HG03060 (cell line): ENCODE measurements around the gene POFUT1.
"Not testable (repeated sequence)": the region's sequence is repeated elsewhere in the genome, so short reads cannot be mapped to it uniquely, and the experiment has no call there.

Source experiments
- ATAC-seq: cut with Tn5 transposase; IDR thresholded peaks from one replicate; pipeline ENCODE4 v1.9.1; 2021; ENCODE audit warnings: low read depth, moderate number of reproducible peaks; ENCODE audit not compliant: unreplicated experiment

POFUT1 gene

DNA sequence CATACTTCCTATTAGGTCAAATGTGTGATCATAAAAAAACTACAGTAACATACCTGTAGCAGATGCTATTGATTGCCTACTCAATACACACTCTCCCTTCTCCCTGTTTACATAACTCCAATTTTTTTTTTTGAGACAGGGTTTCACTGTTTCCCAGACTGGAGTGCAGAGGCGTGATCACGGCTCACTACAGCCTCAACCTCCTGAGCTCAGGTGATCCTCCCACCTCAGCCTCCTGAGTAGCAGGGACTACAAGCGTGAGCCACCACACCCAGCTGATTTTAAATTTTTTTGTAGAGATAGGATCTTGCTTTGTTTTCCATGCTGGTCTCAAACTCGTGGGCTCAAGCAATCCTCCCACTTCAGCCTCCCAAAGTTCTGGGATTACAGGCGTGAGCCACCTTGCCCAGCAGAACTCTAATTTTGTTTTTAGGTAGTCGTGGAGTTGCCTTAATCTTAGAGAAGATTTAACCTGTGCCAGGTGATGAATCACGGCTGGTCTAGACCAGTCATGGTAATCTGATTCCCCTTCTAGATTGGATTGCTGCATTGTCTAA, 55.8 kb downstream of the POFUT1 start:
- ATAC-seq = no peak

DNA sequence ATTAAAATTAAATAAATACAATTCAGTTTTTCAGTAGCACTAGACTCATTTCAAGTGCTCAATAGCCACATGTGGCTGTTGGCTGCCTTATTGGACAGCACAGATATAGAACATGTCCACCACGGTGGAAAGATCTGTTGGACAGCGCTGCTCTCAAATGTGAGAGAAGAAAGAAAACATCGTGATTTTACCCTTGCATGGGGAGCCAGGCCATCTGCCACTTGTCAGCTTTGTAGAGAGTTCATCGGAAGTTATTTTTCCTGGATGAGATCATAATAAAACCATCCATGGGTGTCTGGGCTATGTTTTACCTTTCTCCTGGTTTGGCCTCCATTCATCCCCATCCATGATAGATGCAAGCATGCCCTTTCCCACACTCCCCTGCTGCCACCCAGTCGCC, 63.9 kb downstream of the POFUT1 start:
- no peak for ATAC-seq

DNA sequence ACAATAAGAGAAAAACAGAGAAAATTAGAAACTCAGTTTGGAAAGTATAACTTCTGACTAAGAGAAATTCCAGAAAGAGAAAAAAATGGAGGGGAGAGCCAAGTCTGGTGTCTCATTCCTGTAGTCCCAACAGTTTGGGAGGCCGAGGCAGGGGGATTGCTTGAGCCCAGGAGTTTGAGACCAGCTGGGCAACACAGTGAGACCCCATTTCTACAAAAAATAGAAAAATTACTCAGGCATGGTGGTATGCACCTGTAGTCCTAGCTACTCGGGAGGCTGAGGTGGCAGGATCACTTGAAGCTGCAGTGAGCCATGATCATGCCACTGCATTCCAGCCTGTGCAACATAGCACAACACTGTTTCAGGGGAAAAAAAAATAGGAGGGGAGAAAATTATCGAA, 66.7 kb downstream of the POFUT1 start:
- no peak for ATAC-seq

DNA sequence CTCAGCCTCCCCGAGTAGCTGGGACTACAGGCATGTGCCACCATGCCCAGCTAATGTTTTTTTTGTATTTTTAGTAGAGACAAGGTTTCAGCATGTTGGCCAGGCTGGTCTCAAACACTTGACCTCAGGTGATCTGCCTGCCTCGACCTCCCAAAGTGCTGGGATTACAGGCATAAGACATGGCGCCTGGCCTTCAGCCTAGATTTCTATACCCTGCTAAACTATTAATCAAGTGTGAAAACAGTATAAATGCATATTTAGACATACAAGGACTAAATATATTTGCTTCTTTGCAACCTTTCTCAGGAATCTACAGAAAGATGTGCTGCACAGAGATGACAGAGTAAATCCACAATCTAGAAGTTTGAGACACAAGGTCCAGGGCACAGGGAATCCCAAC, 67.5 kb downstream of the POFUT1 start:
- ATAC-seq = not testable (repeated sequence)

DNA sequence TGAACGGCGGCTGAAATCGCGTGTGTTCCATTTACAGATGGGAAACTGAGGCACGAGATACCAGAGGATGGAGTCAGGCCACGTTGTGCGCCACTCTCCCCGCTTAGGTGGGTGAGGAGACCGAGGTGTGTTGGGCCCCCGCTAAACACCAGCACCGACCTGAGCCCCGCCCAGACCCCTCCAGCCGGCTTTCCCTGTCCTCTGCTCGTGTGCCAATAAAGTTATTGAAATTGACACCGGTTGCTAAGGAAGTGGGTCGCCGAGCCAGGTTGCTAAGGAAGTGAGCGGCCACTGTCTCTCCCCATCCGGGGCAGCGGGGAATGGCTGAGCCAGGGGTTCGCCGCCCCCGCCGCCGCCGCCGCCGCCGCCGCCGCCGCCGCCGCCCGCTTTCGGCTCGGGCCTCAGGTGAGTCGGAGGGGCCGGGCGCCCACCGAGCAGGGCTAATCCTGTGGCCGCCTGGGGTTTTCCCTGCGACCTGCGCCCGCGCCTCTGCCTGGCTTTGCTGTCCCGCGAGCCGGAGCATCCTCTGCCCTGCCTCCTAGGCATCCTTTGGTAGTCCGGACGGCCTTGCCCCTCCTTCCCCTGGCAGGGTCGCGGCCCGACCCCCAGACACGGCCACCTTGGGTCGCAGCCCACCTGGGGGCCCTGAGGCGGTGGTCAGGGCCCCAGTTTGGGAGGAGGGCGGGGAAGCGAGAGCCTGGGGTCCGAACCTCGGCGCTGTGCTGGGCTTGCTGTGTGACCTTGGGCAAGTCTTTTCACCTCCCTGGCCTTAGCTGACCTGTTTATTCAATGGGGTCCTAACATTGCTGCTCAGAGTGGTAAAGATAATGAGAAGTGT, 69.9 kb downstream of the POFUT1 start, which contains the start of gene KIF3B:
KIF3B (plus strand) TSS at position 291 of the 838 bp plus-strand sequence. CDS start 32,127 bp downstream, outside the sequence.
- ATAC-seq = no peak

DNA sequence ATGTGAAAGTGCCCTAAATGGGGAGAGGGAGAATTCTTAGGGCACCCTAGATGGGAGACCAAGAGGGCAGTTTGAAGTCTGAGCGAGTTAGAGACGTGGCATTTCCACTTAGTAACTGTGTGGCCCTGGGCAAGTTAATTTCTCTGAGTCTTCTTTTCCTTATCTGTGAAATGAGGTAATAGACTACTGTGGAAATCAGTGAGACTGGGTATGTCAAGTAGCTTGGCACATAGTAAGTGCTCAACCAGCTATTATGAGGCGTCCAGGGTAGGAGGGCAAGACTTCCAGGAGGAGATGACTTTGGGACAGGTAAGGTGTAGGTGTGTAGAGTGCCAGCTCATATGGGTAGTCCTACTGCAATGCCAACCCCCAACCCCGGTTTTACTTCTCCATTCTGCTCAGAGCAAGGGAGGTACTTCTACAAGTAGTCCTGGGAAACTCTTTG, 70.5 kb downstream of the POFUT1 start:
- no peak for ATAC-seq

DNA sequence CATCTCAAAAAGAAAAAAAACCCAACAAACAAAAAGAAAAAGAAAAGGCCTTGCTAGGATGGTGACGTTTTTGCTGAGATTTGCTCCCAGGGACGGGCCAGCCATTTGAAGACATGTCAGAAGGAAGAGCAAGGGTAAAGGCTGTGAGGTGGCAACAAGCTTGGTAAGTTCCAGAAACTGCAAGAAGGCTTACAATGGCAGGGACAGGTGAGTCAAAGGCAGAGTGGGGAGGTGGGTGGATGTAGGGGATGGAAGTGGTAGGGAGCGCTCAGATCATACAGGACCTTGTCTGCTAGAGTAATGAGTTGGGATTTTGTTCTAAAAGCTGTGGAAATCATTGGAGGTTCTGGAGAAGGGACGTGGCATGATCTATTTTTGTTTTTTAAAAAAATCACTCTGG, 74.0 kb downstream of the POFUT1 start:
- no peak for ATAC-seq

DNA sequence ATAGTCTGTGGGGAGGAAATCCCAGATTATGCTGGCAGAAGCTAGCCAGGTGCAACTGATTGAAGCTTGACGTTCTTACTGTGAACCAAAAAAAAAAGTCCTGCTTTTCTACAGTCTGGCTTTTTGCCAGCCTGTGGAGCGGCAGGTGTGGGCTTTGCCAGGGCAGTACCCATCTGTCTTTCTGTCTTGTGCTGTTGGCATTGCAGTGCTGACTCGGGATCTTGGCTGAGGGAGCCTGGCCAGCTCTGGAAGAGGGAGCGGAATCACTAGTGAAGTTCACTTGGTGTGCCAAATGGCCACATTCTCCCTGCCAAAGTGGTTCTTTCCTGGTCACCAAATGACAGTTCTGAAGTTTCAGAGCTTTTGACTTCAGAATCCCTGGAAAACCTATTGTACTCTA, 74.8 kb downstream of the POFUT1 start:
- no peak for ATAC-seq

DNA sequence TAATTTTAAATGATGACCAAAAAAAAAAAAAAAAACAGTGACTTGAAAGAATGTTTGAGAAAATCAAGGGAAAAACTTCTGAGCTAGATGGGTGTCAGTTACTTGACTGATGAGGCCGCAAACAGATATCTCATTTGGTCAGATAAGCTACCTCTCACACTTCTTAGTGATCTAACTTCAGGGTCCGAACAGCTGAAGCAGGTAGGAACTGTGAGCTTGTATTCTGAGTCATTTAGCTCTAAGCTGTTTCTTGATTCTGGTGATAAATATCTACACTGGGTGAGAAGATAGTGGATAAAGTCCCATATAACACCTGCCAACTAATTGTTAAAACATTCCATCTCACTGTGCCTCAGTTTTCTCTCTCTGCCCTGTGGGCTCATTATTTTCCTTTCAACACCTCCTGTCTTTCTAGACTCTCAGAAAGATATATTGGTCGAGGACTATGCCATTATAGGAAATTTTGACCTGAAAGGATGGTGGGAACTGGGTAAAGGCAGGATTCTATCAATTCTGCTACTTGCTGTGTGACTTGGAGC, 77.5 kb downstream of the POFUT1 start:
- no peak for ATAC-seq

DNA sequence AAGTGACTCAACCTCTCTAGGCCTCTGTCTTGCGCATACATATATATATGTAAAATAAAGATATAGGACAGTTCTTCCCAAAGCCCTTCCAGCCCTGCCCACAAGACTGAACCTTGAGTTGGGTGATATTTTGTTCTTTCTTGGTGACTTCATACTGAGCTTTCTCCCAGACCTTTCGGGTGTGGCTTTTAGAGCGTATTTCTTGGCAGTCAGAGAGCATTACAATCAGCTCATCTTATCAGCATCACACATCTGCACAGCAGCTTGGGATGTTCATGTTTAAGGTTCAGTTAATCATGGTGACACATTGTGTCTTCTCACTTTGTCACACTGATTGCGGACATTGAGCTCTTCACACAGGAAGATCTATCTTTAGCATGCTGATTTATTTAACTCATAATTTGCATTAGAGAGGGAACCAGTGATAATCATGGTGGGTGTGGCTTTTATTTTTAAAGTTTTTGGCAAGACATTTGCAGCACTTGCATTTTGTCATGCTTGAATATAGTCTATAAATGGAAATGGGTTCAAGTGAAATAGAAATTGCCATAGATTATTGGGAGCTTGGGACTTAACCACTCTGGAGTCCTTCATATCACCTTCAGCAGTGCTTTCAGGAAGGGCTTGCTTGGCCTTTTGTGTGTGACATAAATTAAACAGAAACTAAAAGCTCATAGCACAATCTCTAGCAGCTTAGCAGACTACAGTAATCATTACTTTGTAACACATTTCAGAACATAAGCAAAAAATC, 78.1 kb downstream of the POFUT1 start:
- ATAC-seq = peak; percentile 59

DNA sequence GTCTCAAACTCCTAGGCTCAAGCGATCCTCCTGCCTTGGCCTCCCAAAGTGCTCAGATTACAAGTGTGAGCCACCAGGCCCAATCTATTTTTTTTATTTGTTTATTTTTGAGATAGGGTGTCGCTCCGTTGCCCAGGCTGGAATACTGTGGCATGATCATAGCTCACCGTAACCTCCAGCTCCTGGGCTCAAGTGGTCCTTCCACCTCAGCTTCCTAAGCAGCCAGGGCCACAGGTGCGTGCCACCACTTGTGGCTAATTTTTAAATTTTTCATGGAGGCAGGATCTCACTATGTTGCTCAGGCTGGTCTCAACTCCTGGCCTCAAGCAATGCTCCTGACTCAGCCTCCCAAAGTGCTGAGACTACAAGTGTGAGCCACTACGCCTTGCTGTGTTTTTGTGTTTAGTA, 79.6 kb downstream of the POFUT1 start:
- no peak for ATAC-seq
